ENCODE results near the gene GZMH. TPM values are rescaled to one million over a fixed set of nuclear protein-coding genes. Genes with fewer than 3 reads are reported as not detected.

GZMH gene
- total and polyA plus RNA-seq, 2 donors (not counting 3 experiments of a cell fraction or from before 2014, with no cell fraction given) = not detected

GRCh38 chr14:24639905-24640304, 30.4 kb upstream of the GZMH start:
- H4K20me1 ChIP-seq (replicated peaks; ENCODE audit: control insufficient read depth, extremely low read depth, insufficient read depth, low read length) = no peaks in the 10 kb centered on the region
- BruUV-seq (replicated peaks) = no TSS peak

More at GRCh38 chr14:24639905-24640304, 30.4 kb upstream of the GZMH start:
- TF ChIP-seq POLR2AphosphoS5 (IDR thresholded peaks at IDR 0.05; ENCODE audit: insufficient read depth, low read depth, low read length) = no peak
- TF ChIP-seq POLR2A (IDR thresholded peaks at IDR 0.05; ENCODE audit: low read depth, low read length) = no peak
- no peak for TF ChIP-seq MAX (IDR thresholded peaks at IDR 0.05; ENCODE audit: insufficient read depth, insufficient read length)
- no peak for TF ChIP-seq MYC (IDR thresholded peaks at IDR 0.05; ENCODE audit: low read depth, low read length)
- no peak for TF ChIP-seq JUN (IDR thresholded peaks at IDR 0.05; ENCODE audit: borderline replicate concordance, insufficient read depth, insufficient read length, low read depth)
- no peak for TF ChIP-seq FOS (IDR thresholded peaks at IDR 0.05; ENCODE audit: borderline replicate concordance, insufficient read depth, low read length)
- TF ChIP-seq CTCF (IDR thresholded peaks at IDR 0.05; ENCODE audit: extremely low read depth in 1 of 2, insufficient read depth in 1 of 2, low read depth in 1 of 2, low read length in 2 of 2) = no peak
- TF ChIP-seq EZH2 (IDR thresholded peaks at IDR 0.05; ENCODE audit: borderline replicate concordance, low read depth, low read length, severe bottlenecking) = no peak
- TF ChIP-seq GATA2 (IDR thresholded peaks at IDR 0.05; ENCODE audit: insufficient read depth, insufficient read length, low read depth, low read length) = no peak
- Histone ChIP-seq H3K36me3 (ENCODE audit: control insufficient read depth in 2 of 2, extremely low read depth in 1 of 2, insufficient read depth in 2 of 2, low read length in 2 of 2) (no peaks in the 10 kb centered on the region), H3K9me1 (replicated peaks; ENCODE audit: control insufficient read depth, extremely low read depth, insufficient read depth, low read length) (no peaks in the 10 kb centered on the region), H3K4me1 (ENCODE audit: control insufficient read depth, extremely low read depth, insufficient read depth, low read length) (no peaks in the 10 kb centered on the region), H3K27me3 (ENCODE audit: control insufficient read depth in 2 of 2, insufficient read depth in 2 of 2, low read length in 2 of 2) (no peaks in the 10 kb centered on the region), H3K9me3 (replicated peaks; ENCODE audit: control insufficient read depth, insufficient read depth, low read length) (no peaks in the 10 kb centered on the region), H3K4me3 (replicated peaks in 1 of 3; ENCODE audit: insufficient read depth in 1 of 3, low read depth in 1 of 3, low read length in 3 of 3) (no peak overlapping the region), H3K4me2 (ENCODE audit: insufficient read depth, low read length) (no peak overlapping the region), H3K9ac (replicated peaks; ENCODE audit: extremely low read depth, insufficient read depth, low read length) (no peak overlapping the region), H2AFZ (ENCODE audit: low read depth, low read length) (no peak overlapping the region), H3K79me2 (ENCODE audit: control insufficient read depth, insufficient read depth, low read length) (no peaks in the 10 kb centered on the region), H3K27ac (ENCODE audit: insufficient read depth, low read depth, low read length) (no peak overlapping the region)
- ChIA-PET CTCF (no interaction called here), POLR2A (no interaction called here)
- FAIRE-seq (no peak), DNase-seq (ENCODE audit: low read depth, low spot score) (no peak)
- intact Hi-C loops (cut with micrococcal nuclease) (no loop called here), dilution Hi-C loops (cut with MboI; ENCODE audit: extremely low pct_ligation_motif_present, low sequenced_read_pairs) (no loop called here)
